OCI-LY1 (cell line): ENCODE results near the gene SH3RF3.

Experiments
- CTCF ChIP-seq: fragments of 200-600 bp; sonication (generic), shearing (Covaris generic); IDR thresholded peaks from 2 replicates; pipeline ENCODE4 v1.5.1; 2017; ENCODE audit warnings: mild to moderate bottlenecking, antibody characterized with exemption, low read length, moderate library complexity, mixed read lengths
- EZH2 ChIP-seq: fragments of 200-600 bp; sonication (generic), shearing (Covaris generic); IDR thresholded peaks from 2 replicates; pipeline ENCODE4 v1.8.0; 2017; ENCODE audit warnings: borderline replicate concordance, mixed run types, mild to moderate bottlenecking, antibody characterized with exemption, low read length, moderate library complexity, mixed read lengths

- TF ChIP-seq EZH2 (no peak), CTCF (no peak)
These were observed 216.1 kb downstream of the SH3RF3 start for GRCh38 chr2:109345091-109345490.
